COLO668 (cell line): ENCODE results near the gene SERF1A.
"Not testable (repeated sequence)": the region's sequence is repeated elsewhere in the genome, so short reads cannot be mapped to it uniquely, and the experiment has no call there.

Source experiments
- DNase-seq: peaks from one replicate; lab custom pipeline; 2025; ENCODE audit not compliant: unreplicated experiment; lab: John Stamatoyannopoulos, UW

SERF1A gene

DNA sequence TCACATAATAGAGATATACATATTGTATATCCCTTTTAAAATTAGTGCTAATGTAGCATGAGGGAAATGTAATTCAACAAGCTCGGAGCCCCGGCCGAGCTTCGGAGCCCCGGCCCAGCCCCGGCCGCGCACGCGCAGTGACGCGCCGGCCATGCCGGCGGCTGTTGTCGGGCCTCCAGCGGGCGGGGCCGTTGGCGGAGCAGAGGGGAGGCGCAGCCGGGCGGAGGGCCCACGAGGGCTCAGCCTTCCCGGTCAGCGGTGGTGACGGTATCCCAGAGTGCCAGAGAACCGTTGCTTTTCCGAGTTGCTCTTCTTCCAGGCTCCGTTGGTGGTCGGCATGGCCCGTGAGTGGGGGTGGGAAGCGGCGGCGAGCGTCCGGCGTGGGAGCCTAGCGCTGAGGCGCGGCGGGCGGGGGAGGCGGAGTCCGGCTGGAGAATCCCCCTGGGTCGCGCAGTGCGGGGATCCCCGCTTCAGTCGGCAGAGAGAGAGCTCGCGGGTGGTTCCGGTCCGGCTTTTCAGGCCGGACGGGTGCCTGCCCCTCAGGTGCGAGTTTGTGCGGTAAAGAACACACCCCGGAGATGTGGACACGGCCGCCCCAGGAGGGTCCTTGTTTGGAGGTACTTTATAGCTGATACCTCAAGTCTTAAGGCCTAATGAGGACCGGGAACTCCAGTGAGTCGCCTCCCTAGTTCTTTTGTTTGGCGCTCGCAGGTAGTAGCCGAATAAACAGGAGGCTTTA is at the start of gene SERF1A:
SERF1A (plus strand) TSS at position 137 of the 739 bp plus-strand sequence; CDS start at position 338, 201 bp downstream.
- DNase-seq = not testable (repeated sequence)

DNA sequence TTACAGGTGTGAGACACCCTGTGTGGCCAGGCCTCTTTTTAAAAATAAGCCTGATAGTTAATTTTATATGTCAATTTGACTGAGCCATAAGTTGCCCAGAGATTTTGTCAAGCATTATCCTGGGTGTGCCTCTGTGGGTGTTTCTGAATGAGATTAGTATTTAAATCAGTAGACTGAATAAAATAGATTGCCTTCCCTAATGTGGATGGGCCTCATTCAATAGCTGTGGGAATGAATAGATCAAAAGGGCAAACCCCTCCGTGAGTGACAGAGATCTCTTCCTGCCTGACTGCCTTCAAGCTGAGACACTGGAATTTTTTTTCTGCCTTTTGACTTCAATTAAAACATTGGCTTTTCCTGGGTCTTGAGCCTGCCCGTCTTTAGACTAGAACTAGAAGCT is 33.7 kb upstream of the SERF1A start:
- not testable (repeated sequence) for DNase-seq

GRCh38 chr5:70870626-70871025 is 29.8 kb upstream of the SERF1A start:
- DNase-seq = not testable (repeated sequence)

- DNase-seq = not testable (repeated sequence)
These were observed 4.4 kb upstream of the SERF1A start for GRCh38 chr5:70896076-70896475.

- DNase-seq = not testable (repeated sequence)
These were observed 753 bp downstream of the SERF1A start for GRCh38 chr5:70901272-70901571.

GRCh38 chr5:70906624-70907023 is 6.2 kb downstream of the SERF1A start:
- not testable (repeated sequence) for DNase-seq

DNA sequence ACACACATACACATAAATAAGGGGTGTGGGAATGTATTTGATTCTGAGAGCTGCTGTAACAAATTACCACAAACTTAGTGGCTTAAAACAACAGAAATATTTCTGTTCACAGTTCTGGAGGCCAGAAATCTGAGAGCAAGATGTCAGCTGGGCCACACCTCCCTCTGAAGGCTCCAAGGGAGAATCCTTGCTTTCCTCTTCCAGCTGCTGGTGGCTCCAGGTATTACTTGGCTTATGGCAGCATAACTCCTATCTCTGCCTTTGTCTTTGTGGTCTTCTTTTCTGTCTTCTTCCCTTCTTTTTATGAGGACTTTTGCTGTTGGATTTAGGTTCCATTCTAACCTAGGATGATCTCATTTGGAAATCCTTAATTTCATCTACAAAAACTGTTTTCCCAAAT is 16.4 kb downstream of the SERF1A start:
- DNase-seq = not testable (repeated sequence)

DNA sequence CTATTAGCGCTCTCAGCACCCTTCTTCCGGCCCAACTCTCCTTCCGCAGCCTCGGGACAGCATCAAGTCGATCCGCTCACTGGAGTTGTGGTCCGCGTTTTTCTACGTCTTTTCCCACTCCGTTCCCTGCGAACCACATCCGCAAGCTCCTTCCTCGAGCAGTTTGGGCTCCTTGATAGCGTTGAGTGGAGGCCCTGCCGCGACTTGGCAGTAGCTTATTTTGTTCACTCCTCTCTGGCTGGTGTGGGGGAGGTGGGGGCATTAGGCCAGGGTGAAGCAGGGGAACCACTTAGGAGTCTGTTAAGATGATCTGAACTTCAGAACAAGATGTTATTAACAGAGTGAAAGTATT is 24.7 kb downstream of the SERF1A start:
- not testable (repeated sequence) for DNase-seq

GRCh38 chr5:70931709-70932368 is 31.4 kb downstream of the SERF1A start:
- DNase-seq = not testable (repeated sequence)

DNA sequence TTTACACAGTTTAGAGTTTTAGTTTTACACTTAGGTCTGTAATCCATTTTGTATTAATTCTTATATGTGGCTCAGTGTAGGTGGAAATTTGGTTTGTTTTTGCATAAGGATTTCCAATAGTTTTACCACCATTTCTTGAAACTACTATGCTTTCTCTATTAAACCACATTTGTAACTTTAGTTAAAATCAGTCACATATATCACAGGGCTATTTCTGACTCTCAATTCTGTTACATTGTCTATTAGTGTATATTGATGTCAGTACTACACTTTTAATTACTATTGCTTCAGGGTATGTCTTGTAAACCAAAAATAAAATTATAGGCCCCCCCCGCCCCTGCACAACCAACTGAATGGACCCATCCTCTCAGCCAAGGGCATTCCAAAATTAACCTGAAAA is 32.1 kb downstream of the SERF1A start:
- not testable (repeated sequence) for DNase-seq

DNA sequence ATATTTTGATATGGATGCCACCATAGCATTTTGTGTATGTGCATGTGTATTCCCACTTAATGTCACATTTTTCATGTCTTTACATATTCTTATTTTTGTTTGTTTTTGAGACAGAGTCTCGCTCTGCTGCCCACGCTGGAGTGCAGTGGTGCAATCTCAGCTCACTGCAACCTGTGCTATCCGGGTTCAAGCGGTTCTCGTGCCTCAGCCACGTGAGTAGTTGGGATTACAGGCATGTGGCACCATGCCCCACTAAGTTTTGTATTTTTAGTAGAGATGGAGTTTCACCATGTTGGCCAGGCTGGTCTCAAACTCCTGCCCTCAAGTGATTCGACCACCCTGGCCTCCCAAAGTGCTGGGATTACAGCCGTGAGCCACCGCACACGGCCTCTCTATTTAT is 52.6 kb downstream of the SERF1A start:
- not testable (repeated sequence) for DNase-seq
